HEK293 (cell line): ENCODE results near the gene SAMHD1.
"Not testable (repeated sequence)": the region's sequence is repeated elsewhere in the genome, so short reads cannot be mapped to it uniquely, and the experiment has no call there.

Experiments used
- CTCF ChIA-PET: fragments of 350-600 bp; formaldehyde crosslinking; extraction: SDS; loops from one replicate; lab custom pipeline; 2021; ENCODE audit warnings: antibody characterized with exemption; lab: Yijun Ruan, JAX
- POLR2A ChIA-PET: fragments of 300-600 bp; formaldehyde crosslinking; extraction: SDS; loops from one replicate; lab custom pipeline; 2020; ENCODE audit warnings: antibody characterized with exemption, inconsistent platforms; lab: Yijun Ruan, JAX
- H3K27ac ChIP-seq: fragments of 200-500 bp; sonication (Bioruptor generic); 2 replicates; pipeline ENCODE4 v1.5.1; 2014; ENCODE audit warnings: low read depth, low read length, control low read depth, inconsistent platforms; ENCODE audit errors: extremely low read depth
- H3K36me3 ChIP-seq, 2 experiments: fragments of 200-500 bp in 1 of 2; sonication (Bioruptor generic) in 1 of 2; 1 replicate in 1 of 2; 2 replicates in 1 of 2; pipeline ENCODE4 v1.5.1; 2014 to 2017; ENCODE audit warnings: inconsistent platforms in 2 of 2, low read length in 2 of 2; ENCODE audit not compliant: control insufficient read depth in 2 of 2, insufficient read depth in 1 of 2
- H3K4me1 ChIP-seq: fragments of 200-500 bp; sonication (Bioruptor generic); 2 replicates; pipeline ENCODE4 v1.5.1; 2014; ENCODE audit warnings: mild to moderate bottlenecking, low read length, inconsistent platforms; ENCODE audit not compliant: control insufficient read depth, insufficient read depth
- H3K4me3 ChIP-seq: 2 replicates; pipeline ENCODE4 v1.5.1; 2011; ENCODE audit warnings: low read depth, mild to moderate bottlenecking, control low read depth, low read length, moderate library complexity
- H3K9me3 ChIP-seq: fragments of 200-500 bp; sonication (Bioruptor generic); 2 replicates; pipeline ENCODE4 v1.5.1; 2014; ENCODE audit warnings: low read depth, low read length, inconsistent platforms; ENCODE audit not compliant: control insufficient read depth, insufficient read depth
- ATF2 ChIP-seq: fragments of 450-650 bp; formaldehyde crosslinking; IDR thresholded peaks from 2 replicates; pipeline ENCODE4 v1.5.1; 2016; ENCODE audit warnings: missing biosample characterization, missing genetic modification characterization, low read depth
- BCL6B ChIP-seq: fragments of 450-650 bp; formaldehyde crosslinking; IDR thresholded peaks from 2 replicates; pipeline ENCODE4 v1.5.1; 2017; ENCODE audit warnings: missing biosample characterization, missing genetic modification characterization
- TCF7L2 ChIP-seq: IDR thresholded peaks from 2 replicates; pipeline ENCODE4 v1.6.1; 2011; ENCODE audit warnings: low read depth, mild to moderate bottlenecking, inconsistent platforms, low read length, moderate library complexity, borderline replicate concordance
- ZBTB44 ChIP-seq: fragments of 450-650 bp; IDR thresholded peaks from 2 replicates; pipeline ENCODE4 v1.5.1; 2018; ENCODE audit warnings: missing biosample characterization, mild to moderate bottlenecking, missing genetic modification characterization
- ZIC2 ChIP-seq: fragments of 450-650 bp; formaldehyde crosslinking; IDR thresholded peaks from 2 replicates; pipeline ENCODE4 v1.5.1; 2016; ENCODE audit warnings: missing biosample characterization, missing genetic modification characterization
- ZNF133 ChIP-seq: fragments of 450-650 bp; formaldehyde crosslinking; IDR thresholded peaks from 2 replicates; pipeline ENCODE4 v1.5.1; 2016; ENCODE audit warnings: missing biosample characterization, missing genetic modification characterization
- ZNF16 ChIP-seq: fragments of 450-650 bp; formaldehyde crosslinking; IDR thresholded peaks from 2 replicates; pipeline ENCODE4 v1.5.1; 2016; ENCODE audit warnings: low read depth, missing biosample characterization, missing genetic modification characterization
- ZNF404 ChIP-seq: fragments of 450-650 bp; formaldehyde crosslinking; IDR thresholded peaks from 2 replicates; pipeline ENCODE4 v1.5.1; 2017; ENCODE audit warnings: missing biosample characterization, missing genetic modification characterization
- ZNF416 ChIP-seq: fragments of 450-650 bp; formaldehyde crosslinking; IDR thresholded peaks from 2 replicates; pipeline ENCODE4 v1.5.1; 2016; ENCODE audit warnings: missing biosample characterization, missing genetic modification characterization
- ZNF518A ChIP-seq: fragments of 450-650 bp; formaldehyde crosslinking; conservative IDR thresholded peaks from 2 replicates; pipeline ENCODE4 v1.5.1; 2016; ENCODE audit warnings: low read depth, missing biosample characterization, missing genetic modification characterization
- ZNF629 ChIP-seq: fragments of 450-650 bp; formaldehyde crosslinking; IDR thresholded peaks from 2 replicates; pipeline ENCODE4 v1.5.1; 2017; ENCODE audit warnings: missing biosample characterization, missing genetic modification characterization
- ZNF768 ChIP-seq: fragments of 450-650 bp; formaldehyde crosslinking; IDR thresholded peaks from 2 replicates; pipeline ENCODE4 v1.5.1; 2018; ENCODE audit warnings: missing biosample characterization, mild to moderate bottlenecking, missing genetic modification characterization
- ZNF830 ChIP-seq: fragments of 450-650 bp; IDR thresholded peaks from 2 replicates; pipeline ENCODE4 v1.5.0; 2018; ENCODE audit warnings: missing biosample characterization, missing genetic modification characterization, low read depth, mild to moderate bottlenecking, moderate library complexity

The SAMHD1 gene

GRCh38 chr20:36916199-36916598, 35.3 kb downstream of the SAMHD1 start (continued):
- TF ChIP-seq ZNF629 (tag by site-specific recombination) (no peak), ZBTB44 (no peak), ZNF416 (tag by site-specific recombination) (no peak), TCF7L2 (no peak), ZNF768 (tag by site-specific recombination) (no peak), ZNF518A (tag by site-specific recombination) (no peak), ZNF830 (tag by site-specific recombination) (no peak), BCL6B (tag by site-specific recombination) (no peak), ATF2 (tag by site-specific recombination) (no peak), ZNF404 (no peak)
- TF ChIP-seq, all 188 proteins: peak for 0

- Histone ChIP-seq H3K36me3 (peaks cover 10 to 29% of the 10 kb centered on the region in 2 experiments; a peak in 2 of 3 replicates), H3K9me3 (no peaks in the 10 kb centered on the region), H3K4me3 (no peak overlapping the region), H3K27ac (no peak overlapping the region), H3K4me1 (no peaks in the 10 kb centered on the region)
- POLR2A ChIA-PET = no interaction called here
- TF ChIP-seq ZNF133 (tag by site-specific recombination) (no peak), ZNF768 (tag by site-specific recombination) (no peak), ZNF16 (no peak), ZIC2 (tag by site-specific recombination) (no peak)
- CTCF ChIA-PET = interaction anchor here (1.1 to 1.7 kb wide), 3 partner anchors 11 to 341 kb away, joined by 3 to 8 read pairs (median 4); partner anchors contain the start of gene DSN1
Measured at GRCh38 chr20:36908603-36909002, 42.9 kb downstream of the SAMHD1 start.

GRCh38 chr20:36906086-36906485, 45.4 kb downstream of the SAMHD1 start:
- H3K4me3 ChIP-seq, H3K27ac ChIP-seq, H3K4me1 ChIP-seq, H3K9me3 ChIP-seq, POLR2A ChIA-PET: not testable (repeated sequence)
- CTCF ChIA-PET = interaction anchor here (0.6 to 2.2 kb wide), 3 partner anchors 9 to 132 kb away, joined by 3 to 7 read pairs (median 3); partner anchors contain the start of gene DSN1
- peaks cover 10 to 27% of the 10 kb centered on the region in 2 experiments; a peak in 2 of 3 replicates for H3K36me3 ChIP-seq

GRCh38 chr20:36905566-36905965, 45.9 kb downstream of the SAMHD1 start:
- H3K4me1 ChIP-seq, H3K4me3 ChIP-seq, H3K9me3 ChIP-seq, POLR2A ChIA-PET, H3K27ac ChIP-seq: not testable (repeated sequence)
- CTCF ChIA-PET = interaction anchor here (0.6 to 2.2 kb wide), 3 partner anchors 8 to 132 kb away, joined by 3 to 7 read pairs (median 3); partner anchors contain the start of gene DSN1
- H3K36me3 ChIP-seq = peaks cover 7 to 25% of the 10 kb centered on the region in 2 experiments; a peak in 2 of 3 replicates
